Liver (tissue), 9 donors: Measurements from ENCODE around the gene UBQLN1. TPM values are rescaled to one million over a fixed set of nuclear protein-coding genes. Genes with fewer than 3 reads are reported as not detected.

Experiments
- DNase-seq: peaks from one replicate; pipeline ENCODE4 v3.0.0-alpha.2; 2017; ENCODE audit warnings: low spot score
- H3K27ac ChIP-seq, 2 donors: one replicate each; pipeline ENCODE4 v1.7.0; 2013; ENCODE audit warnings: inconsistent platforms in 2 of 2, low read length in 2 of 2, control low read depth in 1 of 2, low read depth in 1 of 2, mild to moderate bottlenecking in 1 of 2
- H3K27me3 ChIP-seq, 4 donors: one replicate each; pipeline versions ENCODE4 v1.6.1 to v1.7.0; 2013; ENCODE audit warnings: low read length in 3 of 4, inconsistent platforms in 1 of 4, mild to moderate bottlenecking in 1 of 4, moderate library complexity in 1 of 4; ENCODE audit not compliant: control insufficient read depth in 4 of 4, insufficient read depth in 4 of 4
- H3K36me3 ChIP-seq, 4 donors: one replicate each; pipeline versions ENCODE4 v1.6.1 to v1.7.0; 2013; ENCODE audit warnings: low read length in 3 of 4, mild to moderate bottlenecking in 3 of 4, low read depth in 1 of 4, moderate library complexity in 1 of 4; ENCODE audit not compliant: control insufficient read depth in 4 of 4, insufficient read depth in 3 of 4
- H3K4me1 ChIP-seq, 4 donors: one replicate each; pipeline versions ENCODE4 v1.6.1 to v1.7.0; 2013; ENCODE audit warnings: low read length in 3 of 4, mild to moderate bottlenecking in 3 of 4, moderate library complexity in 1 of 4; ENCODE audit not compliant: control insufficient read depth in 4 of 4, insufficient read depth in 4 of 4
- H3K4me3 ChIP-seq, 3 donors: one replicate each; pipeline versions ENCODE4 v1.6.1 to v1.7.0; 2013; ENCODE audit warnings: low read length in 3 of 3, control low read depth in 1 of 3, low read depth in 1 of 3, mild to moderate bottlenecking in 1 of 3
- H3K9ac ChIP-seq, 2 donors: one replicate each; pipeline ENCODE4 v1.7.0; 2013; ENCODE audit warnings: low read length in 2 of 2, mild to moderate bottlenecking in 2 of 2, moderate library complexity in 2 of 2, control low read depth in 1 of 2, low read depth in 1 of 2
- H3K9me3 ChIP-seq, 4 donors: one replicate each; pipeline versions ENCODE4 v1.6.1 to v1.7.0; 2013; ENCODE audit warnings: low read length in 3 of 4; ENCODE audit not compliant: control insufficient read depth in 4 of 4
- ATF3 ChIP-seq: IDR thresholded peaks from 2 replicates; pipeline ENCODE4 v1.6.1; 2016; ENCODE audit warnings: antibody characterized with exemption
- CTCF ChIP-seq: fragments of 150-350 bp; IDR thresholded peaks from 2 replicates; pipeline ENCODE4 v1.5.1; 2017; ENCODE audit warnings: improper control_type of control experiment, low read depth, low read length; ENCODE audit not compliant: missing input control
- FOXA1 ChIP-seq: IDR thresholded peaks from 2 replicates; pipeline ENCODE4 v1.6.1; 2016; ENCODE audit warnings: antibody characterized with exemption
- FOXA2 ChIP-seq: IDR thresholded peaks from 2 replicates; pipeline ENCODE4 v1.6.1; 2016; ENCODE audit warnings: antibody characterized with exemption
- HNF4A ChIP-seq, 2 donors: conservative IDR thresholded peaks; 2 replicates each; pipeline ENCODE4 v1.6.1; 2016; ENCODE audit warnings: antibody characterized with exemption in 2 of 2, mild to moderate bottlenecking in 2 of 2
- JUND ChIP-seq, 2 donors: IDR thresholded peaks; 2 replicates each; pipeline ENCODE4 v1.6.1; 2016; ENCODE audit warnings: antibody characterized with exemption in 2 of 2
- MAX ChIP-seq: IDR thresholded peaks from 2 replicates; pipeline ENCODE4 v1.6.1; 2016; ENCODE audit warnings: antibody characterized with exemption
- RAD21 ChIP-seq, 2 donors: IDR thresholded peaks; 2 replicates each; pipeline ENCODE4 v1.6.1; 2016; ENCODE audit warnings: antibody characterized with exemption in 2 of 2, mild to moderate bottlenecking in 2 of 2
- REST ChIP-seq: IDR thresholded peaks from 2 replicates; pipeline ENCODE4 v1.6.1; 2016; ENCODE audit warnings: antibody characterized with exemption, mild to moderate bottlenecking
- YY1 ChIP-seq: IDR thresholded peaks from 2 replicates; pipeline ENCODE4 v1.6.1; 2016; ENCODE audit warnings: antibody characterized with exemption, mild to moderate bottlenecking
- ZBTB33 ChIP-seq: IDR thresholded peaks from 2 replicates; pipeline ENCODE4 v1.6.1; 2016; ENCODE audit warnings: antibody characterized with exemption
- WGBS: extraction: QIAGEN DNeasy Blood & Tissue Kit; methylation state at CpG from one replicate; pipeline ENCODE4 v1.1.7; 2013; 5-methylcytosine and 5-hydroxymethylcytosine counted together
- polyA plus RNA-seq, 2 donors: library from polyadenylated mRNA; stranded (reverse) in 1 of 2; unstranded in 1 of 2; fragments of 200-250 nt in 1 of 2; fragments of >200 nt in 1 of 2; fragmentation: Nextera tagmentation in 1 of 2; extraction: Ambion mirVana in 1 of 2; gene quantifications; one replicate each; pipeline versions ENCODE4 v1.2.1 to v1.2.3, GENCODE V29; 2013 to 2015
- total RNA-seq, 2 donors: library from RNA; depleted of rRNA; stranded (reverse); fragments of >200 nt; gene quantifications; one replicate each; pipeline ENCODE4 v1.2.3, GENCODE V29; 2014
- donor health status: healthy.
- donor health status: healthy.
- donor health status: healthy.
- donor health status: healthy.
- donor health status: healthy.

Gene UBQLN1
- total and polyA plus RNA-seq, 4 donors, result 42.7 to 88.8 (median 63.1) TPM

GRCh38 chr9:83628540-83628939 is 79.2 kb downstream of the UBQLN1 start:
- Histone ChIP-seq H3K4me1 (peaks cover 9 to 47% (median 30%) of the 10 kb centered on the region in 4 donors), H3K9ac (no peak overlapping the region), H3K4me3 (no peak overlapping the region), H3K36me3 (peaks cover 0 to 11% (median 0%) of the 10 kb centered on the region in 4 donors), H3K9me3 (no peaks in the 10 kb centered on the region), H3K27ac (peak overlapping the region in 1 of 2 donors; percentile 69), H3K27me3 (no peaks in the 10 kb centered on the region)
- DNase-seq, result no peak
- 91% methylated on average over 5 of the region's 5 CpGs for WGBS
- no peak for TF ChIP-seq CTCF
- no peak for TF ChIP-seq RAD21 (IDR thresholded peaks at IDR 0.05)
- TF ChIP-seq MAX, result no peak
- TF ChIP-seq YY1, result no peak
- no peak for TF ChIP-seq REST
- TF ChIP-seq FOXA2, result no peak
- TF ChIP-seq JUND (IDR thresholded peaks at IDR 0.05), result no peak
- no peak for TF ChIP-seq FOXA1
- no peak for TF ChIP-seq ZBTB33
- no peak for TF ChIP-seq HNF4A (conservative IDR thresholded peaks at IDR 0.05)

- no peak for DNase-seq
- Histone ChIP-seq H3K27ac (peak overlapping the region in 1 of 2 donors; percentile 14), H3K27me3 (no peaks in the 10 kb centered on the region), H3K9ac (no peak overlapping the region), H3K36me3 (peaks cover 0 to 11% (median 0%) of the 10 kb centered on the region in 4 donors), H3K4me3 (no peak overlapping the region), H3K9me3 (no peaks in the 10 kb centered on the region), H3K4me1 (peaks cover 9 to 62% (median 42%) of the 10 kb centered on the region in 4 donors)
- 82% methylated on average over 3 of the region's 3 CpGs for WGBS
- TF ChIP-seq YY1 (no peak), ATF3 (no peak), HNF4A (conservative IDR thresholded peaks at IDR 0.05) (peak in 1 of 2 donors; percentile 57)
These were observed 82.6 kb downstream of the UBQLN1 start for GRCh38 chr9:83625178-83625577.
